Erythroblast (primary cell): Measurements from ENCODE around the gene MSRB3.

ENCODE experiments used
- GATA1 ChIP-seq: IDR thresholded peaks from 2 replicates; pipeline ENCODE4 v1.6.1; 2011; ENCODE audit warnings: low read depth, mild to moderate bottlenecking, control low read depth, low read length, moderate library complexity
- POLR2A ChIP-seq: IDR thresholded peaks from 2 replicates; pipeline ENCODE4 v1.6.1; 2011; ENCODE audit warnings: mild to moderate bottlenecking, low read length

DNA sequence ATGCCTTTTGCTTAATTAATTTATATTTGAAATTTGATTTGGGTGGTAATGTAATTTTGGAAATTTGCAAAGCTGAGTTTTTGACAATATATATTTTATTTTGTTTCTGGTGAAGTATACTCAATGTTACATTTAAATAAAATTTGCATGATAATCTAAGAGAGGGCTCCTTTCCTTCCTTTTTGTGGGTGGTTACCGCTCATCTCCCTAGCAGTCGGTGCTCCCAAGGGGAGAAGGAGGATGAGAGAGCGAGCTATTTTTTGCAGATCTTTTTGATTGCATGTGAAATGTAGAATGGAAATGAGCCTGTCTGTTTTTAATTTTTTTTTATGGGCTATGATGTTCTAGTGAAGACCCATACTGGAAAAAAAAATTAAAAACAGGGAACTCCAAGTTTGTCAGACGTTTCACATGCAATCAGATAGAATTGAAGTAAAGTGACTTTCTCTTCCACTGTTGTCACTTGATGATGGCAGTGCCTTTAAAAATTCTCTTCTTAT lies 39.8 kb downstream of the MSRB3 start:
- no peak for TF ChIP-seq POLR2A
- TF ChIP-seq GATA1, result no peak
